H1 (cell line): Measurements from ENCODE around the gene DEDD2. TPM values are rescaled to one million over a fixed set of nuclear protein-coding genes. Genes with fewer than 3 reads are reported as not detected.
A peak's percentile ranks its signal among the peaks of the same experiment; 100 is the strongest.

ENCODE experiments used
- CEBPB ChIP-seq: IDR thresholded peaks from 2 replicates; pipeline ENCODE4 v1.6.1; 2012; ENCODE audit warnings: low read depth, low read length
- CHD7 ChIP-seq: fragments of 300-600 bp; sonication (generic); IDR thresholded peaks from 2 replicates; pipeline ENCODE4 v1.7.1; 2012; ENCODE audit warnings: low read length, moderate library complexity, mild to moderate bottlenecking, inconsistent platforms; ENCODE audit not compliant: insufficient replicate concordance
- GTF2F1 ChIP-seq: IDR thresholded peaks from 2 replicates; pipeline ENCODE4 v1.6.1; 2012; ENCODE audit warnings: low read depth, low read length, improper control_type of control experiment, borderline replicate concordance
- JUND ChIP-seq: IDR thresholded peaks from 2 replicates; pipeline ENCODE4 v1.6.1; 2011; ENCODE audit warnings: mild to moderate bottlenecking, improper control_type of control experiment, low read length
- SIN3A ChIP-seq, 2 experiments: IDR thresholded peaks in 1 of 2; conservative IDR thresholded peaks in 1 of 2; 2 replicates each; pipeline ENCODE4 v1.6.1; 2011 to 2012; ENCODE audit warnings: low read length in 2 of 2, improper control_type of control experiment in 1 of 2, low read depth in 1 of 2, mild to moderate bottlenecking in 1 of 2
- YY1 ChIP-seq: IDR thresholded peaks from 2 replicates; pipeline ENCODE4 v1.6.1; 2011; ENCODE audit warnings: low read depth, mild to moderate bottlenecking, low read length
- polyA plus RNA-seq, 7 experiments: library from polyadenylated mRNA; depleted of rRNA in 3 of 7; stranded (reverse) in 5 of 7; unstranded in 2 of 7; fragments of >200 nt in 5 of 7; fragments of 200-250 nt in 2 of 7; gene quantifications; 1 replicate in 5 of 7; 2 replicates in 1 of 7; 4 replicates in 1 of 7; pipeline versions ENCODE4 v1.2.1 to v1.2.3, GENCODE V29; 2011 to 2013; ENCODE audit warnings: missing spikeins in 2 of 7, mixed read lengths in 2 of 7
- total RNA-seq: library from RNA; stranded (reverse); fragmentation: NEBNext Ultra II Directional; extraction: Animal tissue kit (Norgen Biotek cat#: 25700); gene quantifications from 2 replicates; pipeline ENCODE4 v1.2.1, GENCODE V29; 2021
- TF ChIP-seq, protein P1 (sequence below), 3 experiments: IDR thresholded peaks; 1 replicate in 2 of 3; 2 replicates in 1 of 3; pipeline versions ENCODE4 v1.5.1 to v1.6.1; 2011; ENCODE audit warnings: low read length in 3 of 3, mild to moderate bottlenecking in 3 of 3, inconsistent platforms in 2 of 3, low read depth in 1 of 3, moderate library complexity in 1 of 3; ENCODE audit not compliant: insufficient read depth in 1 of 3; ENCODE audit errors: control extremely low read depth in 1 of 3

DEDD2 gene
- total and polyA plus RNA-seq, 2 of the 8 experiments (the other 6 are each of a cell fraction or from before 2014, with no cell fraction given): 37.8 to 65.0 TPM

- TF ChIP-seq CHD7 (no peak), SIN3A (conservative IDR thresholded peaks at IDR 0.05 in 1 of 2, IDR thresholded peaks at IDR 0.05 in 1 of 2; ENCODE audit: low read depth in 1 of 2, low read length in 2 of 2) (peak in 1 of 2 experiments; percentile 76; a peak in 2 of 4 replicates), CEBPB (peak; percentile 39; the same call in 1 of the 2 replicates), JUND (peak; percentile 28; the same call in 1 of the 2 replicates), GTF2F1 (no peak), YY1 (0 out of 2 replicates have a peak, but pooled peaks have one; percentile 34)
- TF ChIP-seq, protein P1, sequence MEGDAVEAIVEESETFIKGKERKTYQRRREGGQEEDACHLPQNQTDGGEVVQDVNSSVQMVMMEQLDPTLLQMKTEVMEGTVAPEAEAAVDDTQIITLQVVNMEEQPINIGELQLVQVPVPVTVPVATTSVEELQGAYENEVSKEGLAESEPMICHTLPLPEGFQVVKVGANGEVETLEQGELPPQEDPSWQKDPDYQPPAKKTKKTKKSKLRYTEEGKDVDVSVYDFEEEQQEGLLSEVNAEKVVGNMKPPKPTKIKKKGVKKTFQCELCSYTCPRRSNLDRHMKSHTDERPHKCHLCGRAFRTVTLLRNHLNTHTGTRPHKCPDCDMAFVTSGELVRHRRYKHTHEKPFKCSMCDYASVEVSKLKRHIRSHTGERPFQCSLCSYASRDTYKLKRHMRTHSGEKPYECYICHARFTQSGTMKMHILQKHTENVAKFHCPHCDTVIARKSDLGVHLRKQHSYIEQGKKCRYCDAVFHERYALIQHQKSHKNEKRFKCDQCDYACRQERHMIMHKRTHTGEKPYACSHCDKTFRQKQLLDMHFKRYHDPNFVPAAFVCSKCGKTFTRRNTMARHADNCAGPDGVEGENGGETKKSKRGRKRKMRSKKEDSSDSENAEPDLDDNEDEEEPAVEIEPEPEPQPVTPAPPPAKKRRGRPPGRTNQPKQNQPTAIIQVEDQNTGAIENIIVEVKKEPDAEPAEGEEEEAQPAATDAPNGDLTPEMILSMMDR (IDR thresholded peaks at IDR 0.05; ENCODE audit: control extremely low read depth in 1 of 3, insufficient read depth in 1 of 3, low read depth in 1 of 3, low read length in 3 of 3): peak; percentile 60 to 71 (median 66)
Observed at GRCh38 chr19:42246143-42246921, 28.9 kb upstream of the DEDD2 start (continued).
